ENCODE results near the gene XPO4. TPM values are rescaled to one million over a fixed set of nuclear protein-coding genes. Genes with fewer than 3 reads are reported as not detected.

The XPO4 gene
- total and polyA plus RNA-seq, 2 of the 13 experiments (the other 11 are each of a cell fraction or from before 2014, with no cell fraction given) = 8.4 to 24.8 TPM

DNA sequence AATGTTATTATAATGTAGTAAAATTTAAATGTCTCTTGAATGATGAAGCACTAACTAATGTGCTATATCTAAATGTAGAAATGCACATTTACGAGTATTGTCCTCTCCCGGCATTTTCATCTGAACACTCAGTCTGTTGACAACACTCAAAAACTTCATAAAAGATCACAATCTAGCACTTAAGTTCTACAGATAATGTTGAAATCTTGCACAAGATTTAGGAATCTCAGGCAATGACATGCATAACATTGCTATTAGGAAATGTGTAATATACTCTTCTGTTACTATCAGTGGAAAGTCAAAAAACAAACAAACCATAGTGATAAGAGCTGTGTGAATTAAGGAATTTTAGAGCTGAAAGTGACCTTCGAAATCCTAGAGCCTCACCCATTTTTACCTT is 37.5 kb upstream of the XPO4 start (continued):
- TF ChIP-seq ETV6 (CRISPR knock-in tag; conservative IDR thresholded peaks at IDR 0.05) = no peak
- no peak for TF ChIP-seq CAMTA2 (CRISPR knock-in tag; IDR thresholded peaks at IDR 0.05; ENCODE audit: borderline replicate concordance)
- TF ChIP-seq SOX6 (IDR thresholded peaks at IDR 0.05) = no peak
- peak; percentile 46; the same call in 1 of the 2 replicates for TF ChIP-seq SOX6 (CRISPR knock-in tag; IDR thresholded peaks at IDR 0.05)
- TF ChIP-seq RFXAP (CRISPR knock-in tag; IDR thresholded peaks at IDR 0.05; ENCODE audit: borderline replicate concordance) = no peak
- no peak for TF ChIP-seq ZNF639 (CRISPR knock-in tag; conservative IDR thresholded peaks at IDR 0.05)
- 0 out of 2 replicates have a peak, but pooled peaks have one; percentile 28 for TF ChIP-seq NFIC (IDR thresholded peaks at IDR 0.05; ENCODE audit: low read length)
- TF ChIP-seq, protein P1, sequence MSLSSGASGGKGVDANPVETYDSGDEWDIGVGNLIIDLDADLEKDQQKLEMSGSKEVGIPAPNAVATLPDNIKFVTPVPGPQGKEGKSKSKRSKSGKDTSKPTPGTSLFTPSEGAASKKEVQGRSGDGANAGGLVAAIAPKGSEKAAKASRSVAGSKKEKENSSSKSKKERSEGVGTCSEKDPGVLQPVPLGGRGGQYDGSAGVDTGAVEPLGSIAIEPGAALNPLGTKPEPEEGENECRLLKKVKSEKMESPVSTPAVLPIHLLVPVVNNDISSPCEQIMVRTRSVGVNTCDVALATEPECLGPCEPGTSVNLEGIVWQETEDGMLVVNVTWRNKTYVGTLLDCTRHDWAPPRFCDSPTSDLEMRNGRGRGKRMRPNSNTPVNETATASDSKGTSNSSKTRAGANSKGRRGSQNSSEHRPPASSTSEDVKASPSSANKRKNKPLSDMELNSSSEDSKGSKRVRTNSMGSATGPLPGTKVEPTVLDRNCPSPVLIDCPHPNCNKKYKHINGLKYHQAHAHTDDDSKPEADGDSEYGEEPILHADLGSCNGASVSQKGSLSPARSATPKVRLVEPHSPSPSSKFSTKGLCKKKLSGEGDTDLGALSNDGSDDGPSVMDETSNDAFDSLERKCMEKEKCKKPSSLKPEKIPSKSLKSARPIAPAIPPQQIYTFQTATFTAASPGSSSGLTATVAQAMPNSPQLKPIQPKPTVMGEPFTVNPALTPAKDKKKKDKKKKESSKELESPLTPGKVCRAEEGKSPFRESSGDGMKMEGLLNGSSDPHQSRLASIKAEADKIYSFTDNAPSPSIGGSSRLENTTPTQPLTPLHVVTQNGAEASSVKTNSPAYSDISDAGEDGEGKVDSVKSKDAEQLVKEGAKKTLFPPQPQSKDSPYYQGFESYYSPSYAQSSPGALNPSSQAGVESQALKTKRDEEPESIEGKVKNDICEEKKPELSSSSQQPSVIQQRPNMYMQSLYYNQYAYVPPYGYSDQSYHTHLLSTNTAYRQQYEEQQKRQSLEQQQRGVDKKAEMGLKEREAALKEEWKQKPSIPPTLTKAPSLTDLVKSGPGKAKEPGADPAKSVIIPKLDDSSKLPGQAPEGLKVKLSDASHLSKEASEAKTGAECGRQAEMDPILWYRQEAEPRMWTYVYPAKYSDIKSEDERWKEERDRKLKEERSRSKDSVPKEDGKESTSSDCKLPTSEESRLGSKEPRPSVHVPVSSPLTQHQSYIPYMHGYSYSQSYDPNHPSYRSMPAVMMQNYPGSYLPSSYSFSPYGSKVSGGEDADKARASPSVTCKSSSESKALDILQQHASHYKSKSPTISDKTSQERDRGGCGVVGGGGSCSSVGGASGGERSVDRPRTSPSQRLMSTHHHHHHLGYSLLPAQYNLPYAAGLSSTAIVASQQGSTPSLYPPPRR (CRISPR knock-in tag; IDR thresholded peaks at IDR 0.05; ENCODE audit: borderline replicate concordance) = peak; percentile 41; the same call in 1 of the 2 replicates
- TF ChIP-seq, protein P2, sequence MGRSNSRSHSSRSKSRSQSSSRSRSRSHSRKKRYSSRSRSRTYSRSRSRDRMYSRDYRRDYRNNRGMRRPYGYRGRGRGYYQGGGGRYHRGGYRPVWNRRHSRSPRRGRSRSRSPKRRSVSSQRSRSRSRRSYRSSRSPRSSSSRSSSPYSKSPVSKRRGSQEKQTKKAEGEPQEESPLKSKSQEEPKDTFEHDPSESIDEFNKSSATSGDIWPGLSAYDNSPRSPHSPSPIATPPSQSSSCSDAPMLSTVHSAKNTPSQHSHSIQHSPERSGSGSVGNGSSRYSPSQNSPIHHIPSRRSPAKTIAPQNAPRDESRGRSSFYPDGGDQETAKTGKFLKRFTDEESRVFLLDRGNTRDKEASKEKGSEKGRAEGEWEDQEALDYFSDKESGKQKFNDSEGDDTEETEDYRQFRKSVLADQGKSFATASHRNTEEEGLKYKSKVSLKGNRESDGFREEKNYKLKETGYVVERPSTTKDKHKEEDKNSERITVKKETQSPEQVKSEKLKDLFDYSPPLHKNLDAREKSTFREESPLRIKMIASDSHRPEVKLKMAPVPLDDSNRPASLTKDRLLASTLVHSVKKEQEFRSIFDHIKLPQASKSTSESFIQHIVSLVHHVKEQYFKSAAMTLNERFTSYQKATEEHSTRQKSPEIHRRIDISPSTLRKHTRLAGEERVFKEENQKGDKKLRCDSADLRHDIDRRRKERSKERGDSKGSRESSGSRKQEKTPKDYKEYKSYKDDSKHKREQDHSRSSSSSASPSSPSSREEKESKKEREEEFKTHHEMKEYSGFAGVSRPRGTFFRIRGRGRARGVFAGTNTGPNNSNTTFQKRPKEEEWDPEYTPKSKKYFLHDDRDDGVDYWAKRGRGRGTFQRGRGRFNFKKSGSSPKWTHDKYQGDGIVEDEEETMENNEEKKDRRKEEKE (IDR thresholded peaks at IDR 0.05) = no peak
- no peak for TF ChIP-seq HCFC1 (IDR thresholded peaks at IDR 0.05; ENCODE audit: low read depth, low read length)
- no peak for TF ChIP-seq SNAPC5 (CRISPR knock-in tag; IDR thresholded peaks at IDR 0.05; ENCODE audit: borderline replicate concordance)
- TF ChIP-seq SOX13 (IDR thresholded peaks at IDR 0.05) = no peak
- TF ChIP-seq SOX13 (CRISPR knock-in tag; conservative IDR thresholded peaks at IDR 0.05 in 1 of 2, IDR thresholded peaks at IDR 0.05 in 1 of 2) = peak in 1 of 2 experiments; percentile 35; a peak in 1 of 4 replicates
- TF ChIP-seq, protein P3, sequence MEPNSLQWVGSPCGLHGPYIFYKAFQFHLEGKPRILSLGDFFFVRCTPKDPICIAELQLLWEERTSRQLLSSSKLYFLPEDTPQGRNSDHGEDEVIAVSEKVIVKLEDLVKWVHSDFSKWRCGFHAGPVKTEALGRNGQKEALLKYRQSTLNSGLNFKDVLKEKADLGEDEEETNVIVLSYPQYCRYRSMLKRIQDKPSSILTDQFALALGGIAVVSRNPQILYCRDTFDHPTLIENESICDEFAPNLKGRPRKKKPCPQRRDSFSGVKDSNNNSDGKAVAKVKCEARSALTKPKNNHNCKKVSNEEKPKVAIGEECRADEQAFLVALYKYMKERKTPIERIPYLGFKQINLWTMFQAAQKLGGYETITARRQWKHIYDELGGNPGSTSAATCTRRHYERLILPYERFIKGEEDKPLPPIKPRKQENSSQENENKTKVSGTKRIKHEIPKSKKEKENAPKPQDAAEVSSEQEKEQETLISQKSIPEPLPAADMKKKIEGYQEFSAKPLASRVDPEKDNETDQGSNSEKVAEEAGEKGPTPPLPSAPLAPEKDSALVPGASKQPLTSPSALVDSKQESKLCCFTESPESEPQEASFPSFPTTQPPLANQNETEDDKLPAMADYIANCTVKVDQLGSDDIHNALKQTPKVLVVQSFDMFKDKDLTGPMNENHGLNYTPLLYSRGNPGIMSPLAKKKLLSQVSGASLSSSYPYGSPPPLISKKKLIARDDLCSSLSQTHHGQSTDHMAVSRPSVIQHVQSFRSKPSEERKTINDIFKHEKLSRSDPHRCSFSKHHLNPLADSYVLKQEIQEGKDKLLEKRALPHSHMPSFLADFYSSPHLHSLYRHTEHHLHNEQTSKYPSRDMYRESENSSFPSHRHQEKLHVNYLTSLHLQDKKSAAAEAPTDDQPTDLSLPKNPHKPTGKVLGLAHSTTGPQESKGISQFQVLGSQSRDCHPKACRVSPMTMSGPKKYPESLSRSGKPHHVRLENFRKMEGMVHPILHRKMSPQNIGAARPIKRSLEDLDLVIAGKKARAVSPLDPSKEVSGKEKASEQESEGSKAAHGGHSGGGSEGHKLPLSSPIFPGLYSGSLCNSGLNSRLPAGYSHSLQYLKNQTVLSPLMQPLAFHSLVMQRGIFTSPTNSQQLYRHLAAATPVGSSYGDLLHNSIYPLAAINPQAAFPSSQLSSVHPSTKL (CRISPR knock-in tag; IDR thresholded peaks at IDR 0.05) = peak; percentile 67
- peak; percentile 36; the same call in 1 of the 2 replicates for TF ChIP-seq FOXA3 (CRISPR knock-in tag; IDR thresholded peaks at IDR 0.05)
- no peak for TF ChIP-seq PHF8 (CRISPR knock-in tag; IDR thresholded peaks at IDR 0.05)
- TF ChIP-seq MIER2 (CRISPR knock-in tag; IDR thresholded peaks at IDR 0.05) = no peak
- no peak for TF ChIP-seq POLR2AphosphoS2 (IDR thresholded peaks at IDR 0.05; ENCODE audit: low read depth, low read length)

Measured in HepG2 (cell line).